ENCODE data around the gene TRAP1.
A peak's percentile ranks its signal among the peaks of the same experiment; 100 is the strongest.

TRAP1 gene

DNA sequence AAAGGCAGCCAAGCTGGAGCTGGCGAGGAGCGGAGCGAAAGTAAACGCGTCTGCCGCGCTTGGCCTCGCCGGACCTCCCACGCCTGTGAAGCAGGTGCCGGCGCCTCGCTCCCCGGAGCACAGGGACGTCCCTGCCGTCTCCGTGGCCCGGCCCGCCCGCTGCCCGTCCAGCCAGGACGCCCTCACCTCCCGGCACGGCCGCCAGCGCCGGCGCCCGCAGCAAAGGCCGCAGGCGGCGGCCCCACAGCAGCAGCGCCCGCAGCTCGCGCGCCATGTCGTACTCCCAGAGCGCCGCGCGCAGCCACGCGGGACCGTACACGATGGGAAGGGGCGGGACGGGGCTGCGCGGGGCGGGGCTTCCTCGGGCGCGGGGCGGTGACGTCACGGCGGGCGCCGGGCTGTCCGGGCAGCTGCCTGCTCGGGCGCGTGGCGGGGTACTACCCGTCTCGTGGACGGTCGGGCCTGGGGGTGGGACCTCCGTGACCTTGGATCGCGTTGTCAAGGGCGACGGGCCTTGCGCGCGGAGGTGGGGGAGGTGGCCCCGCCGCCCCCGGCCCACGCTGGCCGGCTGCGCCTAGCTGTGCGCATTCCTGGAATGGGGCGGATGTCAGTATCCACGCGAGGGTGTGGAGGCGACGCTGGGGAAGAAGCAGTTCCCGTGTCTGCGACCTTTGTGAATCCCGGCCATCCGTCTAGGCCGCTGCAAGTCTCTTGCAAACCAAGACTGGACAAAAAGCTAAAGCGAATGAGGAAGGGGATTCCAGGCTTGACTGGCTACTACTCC is at the start of gene TRAP1:
TRAP1 (minus strand) TSS at position 290 of the 784 bp plus-strand sequence; CDS start at position 274, 16 bp downstream.
- peak; percentile 94 for DNase-seq

GRCh38 chr16:3766177-3766576 is 48.9 kb upstream of the TRAP1 start:
- no peak for DNase-seq

- DNase-seq, result no peak
These were observed 47.1 kb upstream of the TRAP1 start for GRCh38 chr16:3764409-3764808.

GRCh38 chr16:3762107-3762750 is 44.9 kb upstream of the TRAP1 start:
- DNase-seq, result no peak

DNA sequence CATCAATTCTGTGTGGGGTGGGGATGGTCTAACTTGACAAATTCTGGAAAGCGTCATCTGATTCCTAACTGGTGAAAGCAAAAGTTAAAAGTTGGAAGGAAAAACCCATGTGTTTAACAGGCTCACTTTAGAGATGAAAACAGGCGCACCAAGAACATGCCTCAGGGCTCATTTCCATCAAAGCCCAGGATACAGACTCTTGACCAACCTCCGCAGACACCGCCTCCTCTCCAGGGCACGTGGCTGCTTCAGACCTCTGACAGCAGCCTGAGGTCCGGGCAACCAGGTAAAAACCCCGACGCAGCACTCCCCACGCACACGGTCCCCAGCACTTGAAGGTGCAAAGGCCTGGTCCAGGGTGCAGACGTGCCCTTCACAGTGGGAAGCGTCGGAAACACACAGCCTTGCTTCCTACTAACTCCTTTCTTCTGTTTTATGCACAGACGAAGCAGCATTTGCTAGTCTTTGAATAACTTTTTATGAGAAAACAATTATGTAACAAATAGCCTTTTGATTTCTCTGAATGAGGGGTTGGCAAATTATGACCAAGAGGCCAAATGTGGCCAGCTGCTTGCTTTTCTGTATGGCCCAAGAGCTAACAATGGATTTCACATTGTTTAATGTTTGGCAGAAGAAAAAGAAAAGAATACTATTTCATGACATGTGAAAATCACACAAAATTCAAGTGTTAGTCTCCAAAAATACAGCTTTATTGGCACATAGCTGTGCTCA is 44.2 kb upstream of the TRAP1 start:
- DNase-seq, result no peak

DNA sequence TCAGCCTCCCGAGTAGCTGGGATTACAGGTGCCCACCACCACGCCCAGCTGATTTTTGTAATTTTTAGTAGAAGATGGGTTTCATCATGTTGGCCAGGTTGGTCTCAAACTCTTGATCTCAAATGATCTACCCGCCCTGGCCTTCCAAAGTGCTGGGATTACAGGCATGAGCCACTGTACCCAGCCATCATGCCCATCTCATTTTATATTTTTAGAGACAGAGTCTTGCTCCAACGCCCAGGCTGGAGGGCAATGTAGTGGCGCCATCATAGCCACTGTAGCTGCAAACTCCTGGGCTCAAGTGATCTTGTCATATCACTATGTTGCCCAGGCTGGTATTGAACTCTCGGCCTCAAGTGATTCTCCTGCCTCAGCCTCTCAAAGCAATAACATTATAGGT is 43.2 kb upstream of the TRAP1 start:
- no peak for DNase-seq

GRCh38 chr16:3759736-3760135 is 42.4 kb upstream of the TRAP1 start:
- no peak for DNase-seq

DNA sequence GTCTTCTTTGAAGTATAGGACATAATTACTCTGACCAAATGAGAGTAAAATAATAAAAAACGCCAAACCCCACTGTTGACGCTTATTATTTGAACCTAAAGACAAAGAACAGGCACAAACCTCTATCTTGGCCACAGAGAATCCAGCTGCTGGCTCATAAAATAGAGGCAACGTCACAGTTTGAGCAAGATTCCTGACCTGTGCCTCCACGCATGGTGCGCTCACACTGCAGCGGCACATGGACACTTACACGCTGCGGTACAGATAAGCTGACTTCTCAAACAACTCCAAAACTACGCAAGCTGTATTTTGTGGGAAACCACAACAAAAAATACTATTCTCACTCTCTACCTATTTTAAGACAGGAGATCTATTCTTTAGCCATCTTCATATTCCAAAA is 38.8 kb upstream of the TRAP1 start:
- no peak for DNase-seq

- DNase-seq, result no peak
These were observed 37.9 kb upstream of the TRAP1 start for GRCh38 chr16:3755249-3755648.

- DNase-seq, result no peak
These were observed 37.4 kb upstream of the TRAP1 start for GRCh38 chr16:3754772-3755171.

GRCh38 chr16:3754081-3754703 is 36.9 kb upstream of the TRAP1 start:
- DNase-seq, result no peak

GRCh38 chr16:3752984-3753383 is 35.7 kb upstream of the TRAP1 start:
- no peak for DNase-seq

- no peak for DNase-seq
These were observed 34.6 kb upstream of the TRAP1 start for GRCh38 chr16:3751878-3752277.

DNA sequence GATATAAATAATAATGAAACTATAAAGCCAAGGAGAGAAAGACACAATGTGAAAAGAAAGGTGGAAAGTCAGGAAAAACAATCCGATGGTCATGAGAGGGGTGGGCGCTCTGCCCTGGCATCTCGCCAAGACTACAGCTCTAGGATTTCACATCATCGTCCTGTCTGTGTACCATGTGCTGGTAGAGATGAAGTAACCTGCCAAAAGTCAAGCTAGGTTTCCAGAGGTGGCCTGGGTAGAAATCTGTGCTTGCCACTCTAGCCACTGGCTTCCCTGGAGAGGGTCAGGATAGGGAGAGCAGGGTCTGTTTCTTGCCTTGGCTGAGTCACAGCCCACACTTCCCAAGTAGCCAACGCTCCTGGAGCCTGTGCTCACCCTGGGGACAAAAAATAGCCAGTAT is 31.0 kb upstream of the TRAP1 start:
- no peak for DNase-seq

- no peak for DNase-seq
These were observed 28.5 kb upstream of the TRAP1 start for GRCh38 chr16:3745751-3746355.

DNA sequence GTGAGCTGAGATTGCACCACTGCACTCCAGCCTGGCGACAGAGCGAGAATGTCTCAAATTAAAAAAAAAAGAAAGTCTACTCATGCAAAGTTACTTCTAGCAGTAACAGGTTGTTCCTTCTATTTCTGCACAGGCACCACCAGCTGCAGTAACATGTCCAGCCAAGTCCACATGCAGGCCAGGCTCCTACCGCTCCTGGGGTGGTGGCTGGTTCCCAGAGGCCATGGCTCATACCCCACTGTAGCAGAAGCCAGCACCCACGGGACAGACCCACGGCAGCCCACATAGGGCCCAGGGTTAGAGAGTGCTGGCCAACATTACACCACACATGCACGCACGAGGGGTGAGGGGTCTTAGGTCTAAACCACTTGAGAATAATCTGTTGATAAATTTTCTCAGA is 26.7 kb upstream of the TRAP1 start:
- no peak for DNase-seq

DNA sequence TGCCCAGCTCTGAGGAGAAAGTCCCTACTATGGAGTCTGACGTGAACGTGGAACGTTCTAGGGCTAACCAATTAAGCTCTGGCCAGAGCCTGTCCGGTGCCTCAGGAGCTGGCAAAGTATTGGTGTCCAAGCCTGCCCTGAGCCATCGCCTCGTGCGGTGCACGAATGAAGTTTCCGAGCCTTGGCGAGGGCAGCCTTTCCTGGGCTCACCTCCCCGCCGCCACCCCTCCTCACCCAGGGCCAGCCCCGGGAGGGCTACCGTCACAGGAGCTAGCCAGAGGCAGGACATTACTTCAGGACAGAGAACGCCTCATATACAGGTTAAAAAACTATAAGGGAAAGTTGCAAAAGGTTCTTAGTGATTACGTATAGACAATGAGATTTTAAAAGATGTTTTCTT is 23.6 kb upstream of the TRAP1 start:
- DNase-seq, result no peak

GRCh38 chr16:3740186-3740585 is 22.9 kb upstream of the TRAP1 start:
- DNase-seq, result no peak

GRCh38 chr16:3739636-3740035 is 22.3 kb upstream of the TRAP1 start:
- no peak for DNase-seq

DNA sequence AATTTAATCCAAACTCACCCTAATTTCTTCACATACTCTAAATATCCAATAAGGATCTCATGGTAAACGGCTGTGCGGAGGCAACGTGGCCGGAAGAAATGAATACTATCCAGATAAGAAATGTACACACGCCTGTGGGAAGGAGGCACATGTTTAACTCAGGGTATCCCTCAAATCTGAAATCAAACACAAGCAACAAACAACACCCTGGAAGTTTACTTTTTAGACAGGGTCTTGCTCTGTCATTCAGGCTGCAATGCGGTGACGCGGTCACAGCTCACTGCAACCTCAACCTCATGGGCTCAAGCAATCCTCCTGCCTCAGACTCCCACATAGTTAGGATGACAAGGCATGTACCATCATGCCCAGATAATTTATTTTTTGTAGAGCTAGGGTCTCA is 21.2 kb upstream of the TRAP1 start:
- no peak for DNase-seq

DNA sequence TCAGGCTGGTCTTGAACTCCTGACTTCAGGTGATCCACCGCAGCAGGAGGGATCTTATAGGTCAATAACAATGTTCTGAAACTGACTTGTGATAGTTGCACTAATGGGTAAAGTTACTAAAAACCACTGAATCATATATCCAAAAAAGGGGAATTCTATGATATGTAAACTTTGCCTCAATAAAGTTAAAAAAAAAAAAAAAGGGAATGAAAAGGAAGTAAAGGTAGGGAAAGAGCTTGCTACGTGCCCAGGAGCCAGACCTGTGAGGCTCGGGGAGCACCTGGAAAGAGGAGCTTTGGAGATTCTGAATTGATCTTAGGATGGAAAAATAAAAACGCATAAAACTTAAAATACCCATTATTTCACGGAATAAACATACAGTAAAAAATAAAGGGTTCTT is 20.8 kb upstream of the TRAP1 start:
- DNase-seq, result no peak

GRCh38 chr16:3737181-3737580 is 19.9 kb upstream of the TRAP1 start:
- DNase-seq, result no peak

DNA sequence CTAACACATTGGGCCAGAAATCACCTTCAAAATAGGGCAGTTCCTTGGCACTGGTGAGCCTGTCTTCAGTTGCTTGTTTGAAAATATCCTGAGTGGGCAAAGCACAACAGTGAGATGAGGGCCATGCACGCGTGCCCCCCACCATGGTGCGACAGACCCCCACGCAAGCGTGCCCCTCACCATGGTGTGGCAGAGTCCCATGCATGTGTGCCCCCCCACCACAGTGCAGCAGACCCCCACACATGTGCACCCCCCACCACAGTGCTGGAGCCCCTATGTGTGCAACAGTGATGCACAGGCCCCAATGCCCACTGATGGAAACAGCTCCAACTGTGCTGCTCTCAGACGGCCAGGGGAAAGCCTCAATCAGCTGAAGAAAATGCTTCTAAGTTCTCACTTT is 18.8 kb upstream of the TRAP1 start:
- DNase-seq, result no peak
